Lower leg skin (tissue), 3 donors: ENCODE data around the gene MAP2K6.

Experiments
- CTCF ChIP-seq, 3 donors: fragments of 450-650 bp; IDR thresholded peaks; one replicate each; pipeline ENCODE4 v1.5.1; 2016; ENCODE audit warnings: antibody characterized with exemption in 3 of 3, mild to moderate bottlenecking in 3 of 3, moderate library complexity in 2 of 3
- POLR2A ChIP-seq, 2 donors: fragments of 450-650 bp; IDR thresholded peaks; one replicate each; pipeline ENCODE4 v1.6.1; 2016 to 2017; ENCODE audit warnings: antibody characterized with exemption in 2 of 2, mild to moderate bottlenecking in 1 of 2, moderate library complexity in 1 of 2

DNA sequence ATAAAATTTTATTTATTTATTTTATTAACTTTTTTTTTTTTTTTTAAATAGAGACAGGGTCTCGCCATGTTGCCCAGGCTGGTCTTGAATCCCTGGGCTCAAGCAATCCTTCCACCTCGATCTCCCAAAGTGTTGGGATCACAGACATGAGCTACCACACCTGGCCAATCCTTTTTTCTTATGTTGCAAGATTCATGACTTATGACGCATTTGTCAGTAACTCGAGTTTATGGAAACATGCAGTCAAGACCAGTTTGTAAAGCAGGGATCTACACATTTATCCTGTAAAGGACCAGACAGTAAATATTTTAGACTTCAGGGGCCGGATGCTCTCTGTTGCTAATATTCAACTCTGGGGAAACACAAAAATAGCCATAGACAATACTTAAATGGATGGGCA is 9.4 kb upstream of the MAP2K6 start:
- TF ChIP-seq CTCF (IDR thresholded peaks at IDR 0.05) (no peak), POLR2A (IDR thresholded peaks at IDR 0.05) (no peak)
